Measurements from ENCODE around the gene DLG2. TPM values are rescaled to one million over a fixed set of nuclear protein-coding genes. Genes with fewer than 3 reads are reported as not detected.

Gene DLG2
- total and polyA plus RNA-seq, 2 of the 4 experiments (the other 2 are of a cell fraction) = 0.31 to 0.36 TPM

- in situ Hi-C loops (cut with MboI; ENCODE audit: low sequenced_read_pairs) (no loop called here), dilution Hi-C loops (cut with HindIII; ENCODE audit: low sequenced_read_pairs, unreplicated experiment) (no loop called here), intact Hi-C loops (cut with micrococcal nuclease) (no loop called here)
- ChIA-PET POLR2A (ENCODE audit: unreplicated experiment) (no interaction called here), CTCF (no interaction called here)
- no peak for DNase-seq
- no CpG with 5 or more reads among the region's 2 CpGs for WGBS, 2 experiments (ENCODE audit: extremely low coverage in 2 of 2, insufficient read length in 1 of 2)
- Histone ChIP-seq H4K8ac (ENCODE audit: low read depth in 2 of 2, low read length in 2 of 2) (no peak overlapping the region), H2AK5ac (ENCODE audit: low read depth, low read length) (no peak overlapping the region), H3K79me1 (ENCODE audit: low read depth in 1 of 2, low read length in 2 of 2) (no peaks in the 10 kb centered on the region), H3K4me3 (ENCODE audit: insufficient read depth, low read depth, low read length) (no peak overlapping the region), H2AFZ (replicated peaks; ENCODE audit: low read length, poor library complexity) (no peak overlapping the region), H3K9me3 (ENCODE audit: control insufficient read depth, insufficient read depth, low read length) (no peaks in the 10 kb centered on the region), H2BK120ac (ENCODE audit: low read depth, low read length) (no peak overlapping the region), H2BK5ac (ENCODE audit: low read depth, low read length, poor library complexity, severe bottlenecking) (no peak overlapping the region), H3K9ac (ENCODE audit: low read depth, low read length) (no peak overlapping the region), H3K18ac (ENCODE audit: low read depth, low read length) (no peak overlapping the region), H3K9me1 (ENCODE audit: insufficient read depth, low read length) (no peaks in the 10 kb centered on the region), H4K20me1 (ENCODE audit: insufficient read depth, low read length) (no peaks in the 10 kb centered on the region), H3K27me3 (ENCODE audit: control insufficient read depth, insufficient read depth, low read length) (no peaks in the 10 kb centered on the region; the same call in 1 of the 2 replicates), H2AK9ac (replicated peaks; ENCODE audit: low read depth, low read length, poor library complexity) (no peak overlapping the region), H3K4me2 (ENCODE audit: low read depth, low read length) (no peak overlapping the region), H2BK20ac (ENCODE audit: low read depth, low read length) (no peak overlapping the region), H3K4ac (ENCODE audit: low read depth, low read length) (no peak overlapping the region), H3K36me3 (ENCODE audit: control insufficient read depth, insufficient read depth, low read length) (no peaks in the 10 kb centered on the region), H3K27ac (ENCODE audit: insufficient read depth, low read length) (no peak overlapping the region), H3K56ac (ENCODE audit: extremely low read depth, insufficient read depth, low read length) (no peak overlapping the region), H4K91ac (ENCODE audit: insufficient read depth, low read depth, low read length) (no peak overlapping the region), H2BK15ac (ENCODE audit: low read depth, low read length) (no peak overlapping the region), H4K5ac (ENCODE audit: low read depth, low read length) (no peak overlapping the region), H3K23ac (ENCODE audit: low read depth, low read length) (no peak overlapping the region), H3K4me1 (ENCODE audit: control insufficient read depth, insufficient read depth, low read length) (no peaks in the 10 kb centered on the region), H3K14ac (replicated peaks; ENCODE audit: low read depth, low read length) (no peak overlapping the region)
- TF ChIP-seq RCOR1 (IDR thresholded peaks at IDR 0.05; ENCODE audit: insufficient replicate concordance, low read length) = no peak
- no peak for TF ChIP-seq CTCF (conservative IDR thresholded peaks at IDR 0.05; ENCODE audit: low read depth, low read length)
- no peak for TF ChIP-seq MXI1 (IDR thresholded peaks at IDR 0.05; ENCODE audit: borderline replicate concordance, low read depth, low read length)
- no peak for TF ChIP-seq MAFK (IDR thresholded peaks at IDR 0.05; ENCODE audit: low read depth, low read length)
- TF ChIP-seq RAD21 (IDR thresholded peaks at IDR 0.05; ENCODE audit: low read length) = no peak
- TF ChIP-seq ELK1 (IDR thresholded peaks at IDR 0.05; ENCODE audit: borderline replicate concordance, low read depth, low read length) = no peak
- TF ChIP-seq RFX5 (IDR thresholded peaks at IDR 0.05; ENCODE audit: low read depth, low read length) = no peak
- TF ChIP-seq USF2 (IDR thresholded peaks at IDR 0.05; ENCODE audit: low read depth, low read length) = no peak
- TF ChIP-seq POLR2A (IDR thresholded peaks at IDR 0.05; ENCODE audit: low read depth, low read length) = no peak
- TF ChIP-seq SMC3 (IDR thresholded peaks at IDR 0.05; ENCODE audit: low read depth, low read length) = no peak
- TF ChIP-seq FOS (IDR thresholded peaks at IDR 0.05; ENCODE audit: low read depth, low read length) = no peak
- ATAC-seq (ENCODE audit: low read depth) = no peak
- BruUV-seq (replicated peaks) = no TSS peak
These were observed 658.0 kb downstream of the DLG2 start for GRCh38 chr11:84969103-84969502.

Measured in IMR-90 (cell line).